ENCODE data around the gene ASCL5. TPM values are rescaled to one million over a fixed set of nuclear protein-coding genes. Genes with fewer than 3 reads are reported as not detected.

ASCL5 gene
- total RNA-seq, 5 donors from 2014 or later (not counting 1 experiment from before 2014, with no cell fraction given): 0.19 to 0.49 (median 0.26) TPM; not detected in 2

DNA sequence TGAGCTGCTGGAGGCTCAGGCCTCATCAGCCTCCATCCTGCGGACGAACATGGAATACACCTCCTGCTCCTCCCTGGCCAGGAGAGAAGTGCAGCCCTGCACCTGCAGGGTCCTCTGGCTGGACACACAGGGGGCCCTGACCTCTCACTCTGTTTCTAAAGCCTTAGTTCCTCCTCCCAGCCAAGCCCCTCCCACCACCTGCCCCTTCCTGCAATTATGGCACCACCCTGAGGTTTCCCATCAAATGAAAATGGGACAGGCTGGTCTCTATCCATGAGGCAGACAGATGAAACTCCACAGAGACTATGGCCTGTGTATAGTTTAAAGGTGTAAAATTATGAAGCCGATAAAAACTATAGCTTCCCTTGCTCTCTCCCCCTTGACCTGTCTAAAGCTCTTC is 57.3 kb downstream of the ASCL5 start:
- H3K9me3 Mint-ChIP-seq: no peaks in the 10 kb centered on the region
- H3K4me3 Mint-ChIP-seq: no peak overlapping the region
- WGBS (ENCODE audit: insufficient coverage): 100% methylated on average over 2 of the region's 3 CpGs
- CTCF ChIA-PET: no interaction called here
- no peak for ATAC-seq (replicated peaks in 1 of 4)
- no peak overlapping the region for H3K27ac ChIP-seq (ENCODE audit: low read length)
- peaks cover 3 to 8% of the 10 kb centered on the region in 2 donors for H3K27me3 Mint-ChIP-seq
- no peaks in the 10 kb centered on the region for H3K36me3 ChIP-seq (ENCODE audit: control insufficient read depth in 2 of 2, extremely low read depth in 1 of 2, insufficient read depth in 1 of 2, low read length in 1 of 2)
- POLR2A ChIA-PET: no interaction called here
- H3K4me3 ChIP-seq (ENCODE audit: control insufficient read depth in 1 of 2, extremely low read depth in 1 of 2, low read length in 1 of 2): no peak overlapping the region
- no peaks in the 10 kb centered on the region for H3K9me3 ChIP-seq
- peaks cover 0 to 21% of the 10 kb centered on the region in 2 experiments for H3K27me3 ChIP-seq (replicated peaks in 1 of 2; ENCODE audit: control insufficient read depth in 2 of 2, extremely low read depth in 1 of 2, insufficient read depth in 2 of 2, low read length in 1 of 2)
- H3K27ac Mint-ChIP-seq: no peak overlapping the region
- H3K4me1 ChIP-seq (ENCODE audit: control insufficient read depth in 1 of 2, extremely low read depth in 1 of 2, insufficient read depth in 2 of 2, low read length in 2 of 2): no peaks in the 10 kb centered on the region
- peaks cover 0 to 4% (median 0%) of the 10 kb centered on the region in 3 donors for H3K4me1 Mint-ChIP-seq
- H3K36me3 Mint-ChIP-seq: no peaks in the 10 kb centered on the region
- no peak for DNase-seq

DNA sequence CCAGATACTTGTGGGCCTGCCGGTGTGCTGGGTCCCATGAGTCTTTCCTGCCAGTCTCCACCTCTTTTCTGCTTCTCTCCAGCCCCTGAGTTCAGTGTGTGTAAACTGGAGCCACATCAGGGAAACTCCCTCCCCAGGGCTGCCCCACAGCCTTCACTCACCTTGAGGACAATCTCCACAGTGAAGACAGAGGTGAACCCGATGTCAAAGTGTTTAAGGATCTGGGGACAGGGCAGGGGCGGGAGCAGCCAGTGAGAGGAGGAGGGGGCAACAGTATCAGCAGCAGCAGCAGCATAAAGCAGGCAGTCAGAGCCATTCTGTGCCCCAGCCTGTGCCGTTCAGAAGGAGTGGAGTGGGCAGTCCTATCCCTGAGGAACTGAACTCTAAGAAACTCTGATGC is 58.0 kb downstream of the ASCL5 start:
- no peak overlapping the region for H3K4me3 ChIP-seq (ENCODE audit: control insufficient read depth in 1 of 2, extremely low read depth in 1 of 2, low read length in 1 of 2)
- ChIA-PET CTCF (no interaction called here), POLR2A (no interaction called here)
- H3K4me1 Mint-ChIP-seq: peaks cover 0 to 4% (median 0%) of the 10 kb centered on the region in 3 donors
- ATAC-seq (replicated peaks in 1 of 4) (no peak), DNase-seq (no peak)
- H3K27me3 Mint-ChIP-seq: peaks cover 3 to 8% of the 10 kb centered on the region in 2 donors
- H3K9me3 ChIP-seq: no peaks in the 10 kb centered on the region
- no peaks in the 10 kb centered on the region for H3K9me3 Mint-ChIP-seq
- no peak overlapping the region for H3K27ac ChIP-seq (ENCODE audit: low read length)
- H3K36me3 ChIP-seq (ENCODE audit: control insufficient read depth in 2 of 2, extremely low read depth in 1 of 2, insufficient read depth in 1 of 2, low read length in 1 of 2): no peaks in the 10 kb centered on the region
- no peak overlapping the region for H3K4me3 Mint-ChIP-seq
- no peak overlapping the region for H3K27ac Mint-ChIP-seq
- H3K4me1 ChIP-seq (ENCODE audit: control insufficient read depth in 1 of 2, extremely low read depth in 1 of 2, insufficient read depth in 2 of 2, low read length in 2 of 2): no peaks in the 10 kb centered on the region
- peaks cover 0 to 21% of the 10 kb centered on the region in 2 experiments for H3K27me3 ChIP-seq (replicated peaks in 1 of 2; ENCODE audit: control insufficient read depth in 2 of 2, extremely low read depth in 1 of 2, insufficient read depth in 2 of 2, low read length in 1 of 2)
- 92% methylated on average over 2 of the region's 4 CpGs for WGBS (ENCODE audit: insufficient coverage)
- no peaks in the 10 kb centered on the region for H3K36me3 Mint-ChIP-seq

DNA sequence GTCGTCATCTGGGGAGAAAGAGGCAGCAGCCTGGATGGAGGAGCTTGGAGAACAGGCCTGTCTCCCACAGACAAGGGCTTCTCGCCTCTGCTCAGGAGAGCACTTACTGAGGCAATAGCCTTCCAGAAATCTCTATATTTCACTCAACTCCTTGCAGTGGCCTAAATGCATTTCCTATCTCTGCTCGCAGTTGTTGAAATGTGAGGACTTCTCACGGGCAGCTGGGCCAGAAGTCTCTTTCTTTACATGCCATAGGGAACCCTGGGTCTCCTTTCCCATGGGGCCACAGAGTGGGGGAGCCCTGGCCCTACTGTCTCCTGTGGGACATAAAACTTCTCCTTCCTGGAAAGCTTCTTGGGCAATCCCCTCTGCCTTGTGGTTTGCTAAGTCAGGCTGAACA is 60.0 kb downstream of the ASCL5 start:
- Mint-ChIP-seq H3K36me3 (no peaks in the 10 kb centered on the region), H3K4me3 (no peak overlapping the region), H3K27ac (no peak overlapping the region), H3K27me3 (peaks cover 3 to 8% of the 10 kb centered on the region in 2 donors), H3K9me3 (no peaks in the 10 kb centered on the region), H3K4me1 (peaks cover 0 to 4% (median 0%) of the 10 kb centered on the region in 3 donors)
- no peak overlapping the region for H3K27ac ChIP-seq (ENCODE audit: low read length)
- H3K4me1 ChIP-seq (ENCODE audit: control insufficient read depth in 1 of 2, extremely low read depth in 1 of 2, insufficient read depth in 2 of 2, low read length in 2 of 2): no peaks in the 10 kb centered on the region
- ChIA-PET POLR2A (no interaction called here), CTCF (no interaction called here)
- H3K9me3 ChIP-seq: no peaks in the 10 kb centered on the region
- H3K27me3 ChIP-seq (replicated peaks in 1 of 2; ENCODE audit: control insufficient read depth in 2 of 2, extremely low read depth in 1 of 2, insufficient read depth in 2 of 2, low read length in 1 of 2): peaks cover 0 to 27% of the 10 kb centered on the region in 2 experiments
- no peaks in the 10 kb centered on the region for H3K36me3 ChIP-seq (ENCODE audit: control insufficient read depth in 2 of 2, extremely low read depth in 1 of 2, insufficient read depth in 1 of 2, low read length in 1 of 2)
- WGBS (ENCODE audit: insufficient coverage): 100% methylated on average over 1 of the region's 4 CpGs
- H3K4me3 ChIP-seq (ENCODE audit: control insufficient read depth in 1 of 2, extremely low read depth in 1 of 2, low read length in 1 of 2): no peak overlapping the region
- no peak for DNase-seq
- no peak for ATAC-seq (replicated peaks in 1 of 4)

DNA sequence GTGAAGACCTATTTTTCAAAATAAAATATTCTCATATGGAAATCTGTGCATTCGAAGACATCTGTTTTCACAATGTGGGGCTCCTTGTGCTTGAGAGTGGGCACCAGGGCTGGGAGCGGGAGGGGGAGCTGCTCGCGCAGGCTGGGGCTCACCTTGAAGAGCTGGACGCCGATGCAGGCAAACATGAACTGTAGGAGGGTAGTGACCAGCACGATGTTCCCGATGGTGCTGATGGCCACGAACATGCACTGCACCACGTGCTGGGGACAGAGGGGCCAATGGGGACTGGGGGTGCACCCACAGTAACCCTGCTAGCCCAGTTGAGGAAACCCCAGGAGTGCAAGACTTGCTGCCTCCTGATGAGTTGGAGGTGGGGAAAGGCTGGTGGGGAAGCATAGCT is 61.3 kb downstream of the ASCL5 start:
- ChIA-PET CTCF (no interaction called here), POLR2A (no interaction called here)
- no peak for DNase-seq
- WGBS (ENCODE audit: insufficient coverage): 92% methylated on average over 9 of the region's 10 CpGs
- no peaks in the 10 kb centered on the region for H3K4me1 ChIP-seq (ENCODE audit: control insufficient read depth in 1 of 2, extremely low read depth in 1 of 2, insufficient read depth in 2 of 2, low read length in 2 of 2)
- no peak overlapping the region for H3K27ac ChIP-seq (ENCODE audit: low read length)
- H3K4me1 Mint-ChIP-seq: no peaks in the 10 kb centered on the region
- H3K4me3 Mint-ChIP-seq: no peak overlapping the region
- H3K4me3 ChIP-seq (ENCODE audit: control insufficient read depth in 1 of 2, extremely low read depth in 1 of 2, low read length in 1 of 2): no peak overlapping the region
- no peaks in the 10 kb centered on the region for H3K9me3 ChIP-seq
- ATAC-seq (replicated peaks in 1 of 4): no peak
- peaks cover 3 to 8% of the 10 kb centered on the region in 2 donors for H3K27me3 Mint-ChIP-seq
- H3K36me3 ChIP-seq (ENCODE audit: control insufficient read depth in 2 of 2, extremely low read depth in 1 of 2, insufficient read depth in 1 of 2, low read length in 1 of 2): no peaks in the 10 kb centered on the region
- H3K9me3 Mint-ChIP-seq: no peaks in the 10 kb centered on the region
- no peak overlapping the region for H3K27ac Mint-ChIP-seq
- no peaks in the 10 kb centered on the region for H3K36me3 Mint-ChIP-seq
- H3K27me3 ChIP-seq (replicated peaks in 1 of 2; ENCODE audit: control insufficient read depth in 2 of 2, extremely low read depth in 1 of 2, insufficient read depth in 2 of 2, low read length in 1 of 2): peaks cover 0 to 27% of the 10 kb centered on the region in 2 experiments

DNA sequence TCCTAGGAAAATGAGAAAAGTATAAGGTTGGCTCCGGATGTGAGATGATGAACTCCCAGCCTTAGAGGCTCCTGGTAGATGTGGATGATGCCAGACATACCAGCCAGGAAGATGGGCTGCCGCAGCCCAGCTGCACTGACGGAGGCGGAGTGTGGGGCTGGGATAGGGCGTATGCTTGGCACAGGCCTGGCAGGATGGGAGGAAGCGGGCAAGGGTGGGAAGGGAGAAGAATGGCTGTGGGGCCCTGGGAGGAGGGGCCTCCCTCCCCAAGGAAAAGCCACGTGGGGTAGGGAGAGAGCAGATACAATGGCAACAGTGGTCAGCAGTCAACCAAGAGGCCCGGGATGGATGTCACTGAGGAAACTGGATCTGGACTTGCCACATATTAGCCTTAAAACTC is 62.2 kb downstream of the ASCL5 start:
- ChIA-PET CTCF (no interaction called here), POLR2A (no interaction called here)
- H3K9me3 Mint-ChIP-seq: no peaks in the 10 kb centered on the region
- no peaks in the 10 kb centered on the region for H3K4me1 ChIP-seq (ENCODE audit: control insufficient read depth in 1 of 2, extremely low read depth in 1 of 2, insufficient read depth in 2 of 2, low read length in 2 of 2)
- H3K9me3 ChIP-seq: no peaks in the 10 kb centered on the region
- H3K27me3 ChIP-seq (replicated peaks in 1 of 2; ENCODE audit: control insufficient read depth in 2 of 2, extremely low read depth in 1 of 2, insufficient read depth in 2 of 2, low read length in 1 of 2): peaks cover 0 to 23% of the 10 kb centered on the region in 2 experiments
- 81% methylated on average over 8 of the region's 8 CpGs for WGBS (ENCODE audit: insufficient coverage)
- no peak overlapping the region for H3K4me3 ChIP-seq (ENCODE audit: control insufficient read depth in 1 of 2, extremely low read depth in 1 of 2, low read length in 1 of 2)
- DNase-seq (no peak), ATAC-seq (replicated peaks in 1 of 4) (no peak)
- no peak overlapping the region for H3K27ac ChIP-seq (ENCODE audit: low read length)
- peaks cover 3 to 6% of the 10 kb centered on the region in 2 donors for H3K27me3 Mint-ChIP-seq
- no peak overlapping the region for H3K4me3 Mint-ChIP-seq
- no peaks in the 10 kb centered on the region for H3K36me3 ChIP-seq (ENCODE audit: control insufficient read depth in 2 of 2, extremely low read depth in 1 of 2, insufficient read depth in 1 of 2, low read length in 1 of 2)
- H3K4me1 Mint-ChIP-seq: no peaks in the 10 kb centered on the region
- H3K36me3 Mint-ChIP-seq: no peaks in the 10 kb centered on the region
- no peak overlapping the region for H3K27ac Mint-ChIP-seq

Other genes with a start within 250 kb of the ASCL5 start
- gene INAVA, start 232.3 kb downstream of the ASCL5 start, total RNA-seq: under 1 TPM in 4 of 5 donors, not detected in 1; 0.09 to 0.62 (median 0.25) TPM
- gene KIF21B, start 103.5 kb downstream of the ASCL5 start, total RNA-seq: 100 to 1,000 TPM in 3 of 5 donors, 10 to 100 TPM in 2; 70.8 to 110 (median 101) TPM
- not detected for gene CACNA1S, start 14.8 kb downstream of the ASCL5 start, total RNA-seq
- gene TMEM9, start 27.3 kb upstream of the ASCL5 start, total RNA-seq: 10 to 100 TPM; 15.5 to 22.2 (median 17.7) TPM
- gene IGFN1, start 63.6 kb upstream of the ASCL5 start, total RNA-seq: not detected
- under 1 TPM in 3 of 5 donors, not detected in 2; 0.03 to 0.06 (median 0.06) TPM for gene PKP1, start 156.3 kb upstream of the ASCL5 start, total RNA-seq